T-cell (primary cell): ENCODE measurements around the gene OR4B1. TPM values are rescaled to one million over a fixed set of nuclear protein-coding genes. Genes with fewer than 3 reads are reported as not detected.
A peak's percentile ranks its signal among the peaks of the same experiment; 100 is the strongest.

Experiments used
- ATAC-seq, 4 experiments: fragments of 200-7000 bp in 3 of 4; fragments of 150-1000 bp in 1 of 4; cut with Tn5 transposase; replicated peaks in 1 of 4; 1 replicate in 3 of 4; 2 replicates in 1 of 4; pipeline ENCODE4 v1.10.0; 2021; ENCODE audit warnings: moderate library complexity in 3 of 4, mild to moderate bottlenecking in 2 of 4, moderate number of reproducible peaks in 1 of 4
- CTCF ChIA-PET, 2 donors: fragments of 300-600 bp; sonication (Branson Sonifier 250); formaldehyde crosslinking; loops; one replicate each; lab custom pipeline; 2022; ENCODE audit warnings: antibody characterized with exemption in 2 of 2; lab: Charles Lee
- POLR2A ChIA-PET, 2 donors: fragments of 300-600 bp; sonication (Branson Sonifier 250); formaldehyde crosslinking; loops; one replicate each; lab custom pipeline; 2022; ENCODE audit warnings: antibody characterized with exemption in 2 of 2; lab: Charles Lee
- DNase-seq, 35 experiments: peaks; one replicate each; pipeline versions ENCODE4 v3.0.0 to v3.0.0-alpha.2; 2013 to 2023
- H3K27ac ChIP-seq: one replicate; pipeline ENCODE4 v1.5.1; 2013; ENCODE audit warnings: low read length
- H3K27me3 ChIP-seq, 2 experiments: replicated peaks in 1 of 2; 1 replicate in 1 of 2; 2 replicates in 1 of 2; pipeline versions ENCODE4 v1.6.1 to v1.7.0; 2013; ENCODE audit warnings: low read length in 1 of 2, mixed read lengths in 1 of 2; ENCODE audit not compliant: control insufficient read depth in 2 of 2, insufficient read depth in 2 of 2; ENCODE audit errors: extremely low read depth in 1 of 2
- H3K36me3 ChIP-seq, 2 donors: 1 replicate in 1 of 2; 2 replicates in 1 of 2; pipeline versions ENCODE4 v1.6.1 to v1.7.0; 2013; ENCODE audit warnings: low read length in 1 of 2; ENCODE audit not compliant: control insufficient read depth in 2 of 2, insufficient read depth in 1 of 2; ENCODE audit errors: extremely low read depth in 1 of 2
- H3K4me1 ChIP-seq, 2 experiments: 1 replicate in 1 of 2; 2 replicates in 1 of 2; pipeline versions ENCODE4 v1.6.1 to v1.7.0; 2013; ENCODE audit warnings: low read length in 2 of 2, mixed read lengths in 1 of 2; ENCODE audit not compliant: insufficient read depth in 2 of 2, control insufficient read depth in 1 of 2; ENCODE audit errors: extremely low read depth in 1 of 2
- H3K4me3 ChIP-seq, 2 donors: 1 replicate in 1 of 2; 2 replicates in 1 of 2; pipeline versions ENCODE4 v1.5.1 to v1.7.0; 2013; ENCODE audit warnings: mild to moderate bottlenecking in 2 of 2, low read length in 1 of 2, moderate library complexity in 1 of 2; ENCODE audit not compliant: control insufficient read depth in 1 of 2; ENCODE audit errors: extremely low read depth in 1 of 2
- H3K9me3 ChIP-seq: 2 replicates; pipeline ENCODE4 v1.7.0; 2013
- H3K27ac Mint-ChIP-seq, 2 donors: one replicate each; pipeline ENCODE4 v1.8.0; 2020 to 2021; ENCODE audit warnings: mild to moderate bottlenecking in 2 of 2, mixed read lengths in 2 of 2
- H3K27me3 Mint-ChIP-seq, 2 donors: one replicate each; pipeline ENCODE4 v1.8.0; 2021 to 2022; ENCODE audit warnings: mixed read lengths in 2 of 2
- H3K36me3 Mint-ChIP-seq: one replicate; pipeline ENCODE4 v1.8.0; 2021; ENCODE audit warnings: mixed read lengths
- H3K4me1 Mint-ChIP-seq, 3 donors: one replicate each; pipeline ENCODE4 v1.8.0; 2020 to 2022; ENCODE audit warnings: mixed read lengths in 3 of 3, mild to moderate bottlenecking in 1 of 3
- H3K4me3 Mint-ChIP-seq, 3 donors: one replicate each; pipeline ENCODE4 v1.8.0; 2020 to 2022; ENCODE audit warnings: mild to moderate bottlenecking in 3 of 3, mixed read lengths in 3 of 3, moderate library complexity in 3 of 3
- H3K9me3 Mint-ChIP-seq, 3 donors: one replicate each; pipeline ENCODE4 v1.8.0; 2020 to 2022; ENCODE audit warnings: mixed read lengths in 3 of 3
- WGBS: methylation state at CpG from one replicate; pipeline ENCODE4 v1.1.5; 2013; ENCODE audit warnings: missing lambda C conversion rate; ENCODE audit not compliant: insufficient coverage; 5-methylcytosine and 5-hydroxymethylcytosine counted together
- total RNA-seq, 35 experiments: library from RNA in 6 of 35; stranded (reverse) in 6 of 35; fragments of 120-200 nt in 1 of 35; gene quantifications; one replicate each; pipeline versions ENCODE4 v1.2.1 to v1.2.4 and lab custom pipeline; 2013 to 2026

Gene OR4B1
- total RNA-seq (not detected), total RNA-seq (lab: John Stamatoyannopoulos, UW) (0 to 0.07 (median 0) reads per million in 29 experiments)
- total RNA-seq (2013): not detected

- Histone ChIP-seq H3K27me3 (no peaks in the 10 kb centered on the region), H3K4me3 (no peak within 1 kb of the TSS), H3K4me1 (no peaks in the 10 kb centered on the region), H3K27ac (no peak within 1 kb of the TSS), H3K36me3 (no peaks in the 10 kb centered on the region), H3K9me3 (no peaks in the 10 kb centered on the region)
- Mint-ChIP-seq H3K4me3 (no peak within 1 kb of the TSS), H3K36me3 (no peaks in the 10 kb centered on the region), H3K4me1 (peaks cover 0 to 2% (median 0%) of the 10 kb centered on the region in 3 donors), H3K27ac (no peak within 1 kb of the TSS), H3K9me3 (no peaks in the 10 kb centered on the region), H3K27me3 (peaks cover 1 to 9% of the 10 kb centered on the region in 2 donors)
- no peak for ATAC-seq
- CTCF ChIA-PET: no interaction called here
- WGBS: 69% methylated on average over 2 of the region's 2 CpGs
- no peak for DNase-seq
- POLR2A ChIA-PET: no interaction called here
Measured at GRCh38 chr11:48216510-48216909, at the start of gene OR4B1. Gene OR4B1, plus strand, starts transcription at chr11:48216810. Its CDS starts 0 bp downstream, at chr11:48216810.

GRCh38 chr11:48167380-48167779, 49.2 kb upstream of the OR4B1 start:
- no peak overlapping the region for H3K4me3 Mint-ChIP-seq
- no peaks in the 10 kb centered on the region for H3K27me3 Mint-ChIP-seq

GRCh38 chr11:48168815-48169214, 47.8 kb upstream of the OR4B1 start:
- Mint-ChIP-seq H3K4me1 (peaks cover 22 to 42% (median 26%) of the 10 kb centered on the region in 3 donors), H3K27ac (peak overlapping the region in 1 of 2 donors; percentile 41)
- CTCF ChIA-PET: no interaction called here

More at GRCh38 chr11:48167380-48167779, 49.2 kb upstream of the OR4B1 start:
- 100% methylated on average over 1 of the region's 6 CpGs for WGBS
- no peak for DNase-seq
- peaks cover 16 to 30% (median 26%) of the 10 kb centered on the region in 3 donors for H3K4me1 Mint-ChIP-seq
- Histone ChIP-seq H3K36me3 (peaks cover 4 to 49% of the 10 kb centered on the region in 2 donors), H3K27me3 (no peaks in the 10 kb centered on the region), H3K9me3 (no peaks in the 10 kb centered on the region), H3K27ac (no peak overlapping the region), H3K4me3 (no peak overlapping the region), H3K4me1 (peaks cover 0 to 6% of the 10 kb centered on the region in 2 experiments)
- no peak for ATAC-seq
- POLR2A ChIA-PET: no interaction called here
- CTCF ChIA-PET: interaction anchor here in 1 of 2 donors (0.6 kb wide), 1 partner anchor 73 kb away, joined by 4 read pairs; no protein-coding TSS in a partner anchor
- peaks cover 54% of the 10 kb centered on the region for H3K36me3 Mint-ChIP-seq
- H3K9me3 Mint-ChIP-seq: no peaks in the 10 kb centered on the region
- H3K27ac Mint-ChIP-seq: no peak overlapping the region

GRCh38 chr11:48169259-48169658, 47.4 kb upstream of the OR4B1 start:
- no peaks in the 10 kb centered on the region for H3K9me3 Mint-ChIP-seq
- peaks cover 22 to 42% (median 26%) of the 10 kb centered on the region in 3 donors for H3K4me1 Mint-ChIP-seq
- no peaks in the 10 kb centered on the region for H3K9me3 ChIP-seq
- H3K27me3 ChIP-seq: no peaks in the 10 kb centered on the region
- H3K4me3 Mint-ChIP-seq: no peak overlapping the region
- peak overlapping the region in 1 of 2 donors; percentile 41 for H3K27ac Mint-ChIP-seq
- no peak overlapping the region for H3K27ac ChIP-seq
- peaks cover 0 to 31% of the 10 kb centered on the region in 2 donors for H3K36me3 ChIP-seq
- ATAC-seq: no peak
- H3K4me3 ChIP-seq: no peak overlapping the region
- POLR2A ChIA-PET: interaction anchor here in 1 of 2 donors (0.5 kb wide), 1 partner anchor 448 kb away, joined by 4 read pairs; no protein-coding TSS in a partner anchor
- CTCF ChIA-PET: no interaction called here
- no peaks in the 10 kb centered on the region for H3K27me3 Mint-ChIP-seq
- WGBS: no CpG with 5 or more reads among the region's 6 CpGs
- DNase-seq: no peak
- peaks cover 37% of the 10 kb centered on the region for H3K36me3 Mint-ChIP-seq
- H3K4me1 ChIP-seq: peaks cover 0 to 14% of the 10 kb centered on the region in 2 experiments

More at GRCh38 chr11:48168815-48169214, 47.8 kb upstream of the OR4B1 start:
- Mint-ChIP-seq H3K27me3 (no peaks in the 10 kb centered on the region), H3K36me3 (peaks cover 41% of the 10 kb centered on the region), H3K9me3 (no peaks in the 10 kb centered on the region), H3K4me3 (no peak overlapping the region)
- H3K27me3 ChIP-seq: no peaks in the 10 kb centered on the region
- no peaks in the 10 kb centered on the region for H3K9me3 ChIP-seq
- POLR2A ChIA-PET: no interaction called here
- H3K4me1 ChIP-seq: peaks cover 0 to 14% of the 10 kb centered on the region in 2 experiments
- DNase-seq (no peak), ATAC-seq (no peak)
- H3K36me3 ChIP-seq: peaks cover 4 to 35% of the 10 kb centered on the region in 2 donors
- H3K4me3 ChIP-seq: no peak overlapping the region
- WGBS: 100% methylated on average over 5 of the region's 6 CpGs
- no peak overlapping the region for H3K27ac ChIP-seq

- DNase-seq: no peak
- Histone ChIP-seq H3K4me1 (peaks cover 0 to 14% of the 10 kb centered on the region in 2 experiments), H3K9me3 (no peaks in the 10 kb centered on the region), H3K4me3 (no peak overlapping the region), H3K27me3 (no peaks in the 10 kb centered on the region), H3K27ac (no peak overlapping the region), H3K36me3 (peaks cover 0 to 28% of the 10 kb centered on the region in 2 donors)
- 94% methylated on average over 5 of the region's 7 CpGs for WGBS
- CTCF ChIA-PET: interaction anchor here in 1 of 2 donors (0.7 kb wide), 1 partner anchor 1185 kb away, joined by 4 read pairs; no protein-coding TSS in a partner anchor
- peak overlapping the region in 1 of 2 donors; percentile 63 for H3K27ac Mint-ChIP-seq
- H3K4me1 Mint-ChIP-seq: peaks cover 22 to 42% (median 26%) of the 10 kb centered on the region in 3 donors
- H3K4me3 Mint-ChIP-seq: no peak overlapping the region
- ATAC-seq: no peak
- POLR2A ChIA-PET: interaction anchor here in 1 of 2 donors (0.5 kb wide), 1 partner anchor 449 kb away, joined by 4 read pairs; no protein-coding TSS in a partner anchor
- no peaks in the 10 kb centered on the region for H3K27me3 Mint-ChIP-seq
- no peaks in the 10 kb centered on the region for H3K9me3 Mint-ChIP-seq
- H3K36me3 Mint-ChIP-seq: peaks cover 34% of the 10 kb centered on the region
Measured at GRCh38 chr11:48169717-48170116, 46.9 kb upstream of the OR4B1 start.

GRCh38 chr11:48170241-48171233, 46.1 kb upstream of the OR4B1 start:
- POLR2A ChIA-PET: no interaction called here
- DNase-seq: peak in 1 of 35 experiments; percentile 7
- Histone ChIP-seq H3K9me3 (no peaks in the 10 kb centered on the region), H3K27me3 (no peaks in the 10 kb centered on the region), H3K4me1 (peaks cover 0 to 16% of the 10 kb centered on the region in 2 experiments), H3K27ac (no peak overlapping the region), H3K36me3 (peaks cover 0 to 21% of the 10 kb centered on the region in 2 donors), H3K4me3 (no peak overlapping the region)
- ATAC-seq: peak in 2 of 4 experiments; percentile 22 to 50
- no peaks in the 10 kb centered on the region for H3K9me3 Mint-ChIP-seq
- peaks cover 26 to 45% (median 28%) of the 10 kb centered on the region in 3 donors for H3K4me1 Mint-ChIP-seq
- H3K4me3 Mint-ChIP-seq: no peak overlapping the region
- no peaks in the 10 kb centered on the region for H3K27me3 Mint-ChIP-seq
- CTCF ChIA-PET: interaction anchor here (0.5 to 0.7 kb wide), 2 partner anchors 206 to 1184 kb away, joined by 4 read pairs; no protein-coding TSS in a partner anchor
- H3K36me3 Mint-ChIP-seq: peaks cover 26% of the 10 kb centered on the region
- H3K27ac Mint-ChIP-seq: peak overlapping the region; percentile 62 to 83
- WGBS: 75% methylated on average over 7 of the region's 10 CpGs
